GM21526 (cell line): ENCODE measurements around the gene EIF4G3.
"Not testable (repeated sequence)": the region's sequence is repeated elsewhere in the genome, so short reads cannot be mapped to it uniquely, and the experiment has no call there.

Experiments used
- ATAC-seq: cut with Tn5 transposase; IDR thresholded peaks from one replicate; pipeline ENCODE4 v1.9.1; 2021; ENCODE audit warnings: moderate library complexity; ENCODE audit not compliant: unreplicated experiment, low FRiP score

EIF4G3 gene, protein sequence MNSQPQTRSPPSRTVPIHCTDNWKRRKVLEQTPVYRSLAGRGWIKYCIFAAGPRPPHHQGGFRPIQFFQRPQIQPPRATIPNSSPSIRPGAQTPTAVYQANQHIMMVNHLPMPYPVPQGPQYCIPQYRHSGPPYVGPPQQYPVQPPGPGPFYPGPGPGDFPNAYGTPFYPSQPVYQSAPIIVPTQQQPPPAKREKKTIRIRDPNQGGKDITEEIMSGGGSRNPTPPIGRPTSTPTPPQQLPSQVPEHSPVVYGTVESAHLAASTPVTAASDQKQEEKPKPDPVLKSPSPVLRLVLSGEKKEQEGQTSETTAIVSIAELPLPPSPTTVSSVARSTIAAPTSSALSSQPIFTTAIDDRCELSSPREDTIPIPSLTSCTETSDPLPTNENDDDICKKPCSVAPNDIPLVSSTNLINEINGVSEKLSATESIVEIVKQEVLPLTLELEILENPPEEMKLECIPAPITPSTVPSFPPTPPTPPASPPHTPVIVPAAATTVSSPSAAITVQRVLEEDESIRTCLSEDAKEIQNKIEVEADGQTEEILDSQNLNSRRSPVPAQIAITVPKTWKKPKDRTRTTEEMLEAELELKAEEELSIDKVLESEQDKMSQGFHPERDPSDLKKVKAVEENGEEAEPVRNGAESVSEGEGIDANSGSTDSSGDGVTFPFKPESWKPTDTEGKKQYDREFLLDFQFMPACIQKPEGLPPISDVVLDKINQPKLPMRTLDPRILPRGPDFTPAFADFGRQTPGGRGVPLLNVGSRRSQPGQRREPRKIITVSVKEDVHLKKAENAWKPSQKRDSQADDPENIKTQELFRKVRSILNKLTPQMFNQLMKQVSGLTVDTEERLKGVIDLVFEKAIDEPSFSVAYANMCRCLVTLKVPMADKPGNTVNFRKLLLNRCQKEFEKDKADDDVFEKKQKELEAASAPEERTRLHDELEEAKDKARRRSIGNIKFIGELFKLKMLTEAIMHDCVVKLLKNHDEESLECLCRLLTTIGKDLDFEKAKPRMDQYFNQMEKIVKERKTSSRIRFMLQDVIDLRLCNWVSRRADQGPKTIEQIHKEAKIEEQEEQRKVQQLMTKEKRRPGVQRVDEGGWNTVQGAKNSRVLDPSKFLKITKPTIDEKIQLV (N-terminal part only)

GRCh38 chr1:21176586-21177555 is at the start of gene EIF4G3:
Gene EIF4G3 (minus strand): TSS chr1:21176897. CDS start chr1:21002742, 174,155 bp downstream.
- ATAC-seq, result peak; percentile 77

DNA sequence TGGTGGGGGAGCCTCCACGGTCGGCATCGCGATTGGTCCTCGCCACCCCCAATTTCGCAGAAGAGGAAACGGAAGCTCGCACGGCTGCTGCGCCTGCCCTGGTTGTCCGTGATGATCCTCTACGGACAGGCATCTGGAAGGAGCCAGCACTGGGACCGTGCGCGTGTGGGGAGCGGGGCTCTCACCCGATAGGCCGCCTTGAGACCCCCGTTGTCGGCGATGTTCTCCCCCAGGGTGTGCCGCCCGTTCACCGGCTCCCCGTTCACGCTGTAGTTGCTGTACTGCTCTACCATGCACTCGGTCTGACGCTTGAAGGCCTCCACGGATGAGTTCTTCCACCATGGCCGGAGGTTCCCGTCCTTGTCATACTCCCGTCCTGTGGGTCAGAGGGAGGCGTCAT is 48.4 kb upstream of the EIF4G3 start:
- ATAC-seq, result no peak

GRCh38 chr1:21220815-21221214 is 44.1 kb upstream of the EIF4G3 start:
- no peak for ATAC-seq

- no peak for ATAC-seq
Observed at GRCh38 chr1:21219674-21220073, 43.0 kb upstream of the EIF4G3 start.

- ATAC-seq, result no peak
Observed at GRCh38 chr1:21217812-21218596, 41.3 kb upstream of the EIF4G3 start.

- no peak for ATAC-seq
Observed at GRCh38 chr1:21216835-21217811, 40.4 kb upstream of the EIF4G3 start.

DNA sequence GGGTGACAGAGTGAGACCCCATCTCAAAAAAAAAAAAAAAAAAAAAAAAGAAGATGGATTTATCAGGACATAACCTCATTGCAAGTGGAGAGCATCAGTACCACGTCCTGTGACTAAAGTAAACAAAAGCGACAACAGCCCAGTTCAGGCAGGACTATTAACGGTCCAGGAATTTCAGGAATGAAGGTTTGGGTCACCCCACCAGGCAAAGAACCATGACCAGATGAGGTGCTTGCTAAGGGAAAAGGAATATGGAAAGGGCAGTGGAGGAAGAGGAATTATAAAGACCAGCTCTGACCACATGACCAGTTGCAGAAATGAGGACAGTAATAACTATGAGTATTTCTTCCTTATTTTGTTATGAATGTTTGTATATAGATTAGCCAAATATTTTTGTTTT is 35.4 kb upstream of the EIF4G3 start:
- no peak for ATAC-seq

DNA sequence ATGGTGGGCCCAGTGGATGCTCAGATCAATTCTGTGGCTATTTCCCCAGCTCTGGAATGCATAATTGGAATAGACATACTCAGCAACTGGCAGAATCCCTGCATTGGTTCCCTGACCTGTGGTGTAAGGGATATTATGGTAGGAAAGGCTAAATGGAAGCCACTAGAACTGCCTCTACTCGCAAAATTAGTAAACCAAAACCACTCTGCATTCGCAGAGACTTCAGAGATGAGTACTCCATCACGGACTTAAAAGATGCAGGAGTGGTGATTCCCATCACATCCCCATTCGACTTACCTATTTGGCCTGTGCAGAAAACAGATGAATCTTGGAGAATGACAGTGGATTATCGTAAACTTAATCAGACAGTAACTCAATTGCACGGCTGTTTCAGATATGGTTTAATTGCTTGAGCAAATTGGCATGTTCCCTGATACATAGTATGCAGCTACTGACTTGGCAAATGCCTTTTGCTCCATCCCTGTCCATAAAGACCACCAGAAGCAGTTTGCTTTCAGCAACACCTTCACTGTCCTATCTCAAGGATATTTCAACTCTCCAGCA is 31.5 kb upstream of the EIF4G3 start:
- ATAC-seq, result not testable (repeated sequence)

DNA sequence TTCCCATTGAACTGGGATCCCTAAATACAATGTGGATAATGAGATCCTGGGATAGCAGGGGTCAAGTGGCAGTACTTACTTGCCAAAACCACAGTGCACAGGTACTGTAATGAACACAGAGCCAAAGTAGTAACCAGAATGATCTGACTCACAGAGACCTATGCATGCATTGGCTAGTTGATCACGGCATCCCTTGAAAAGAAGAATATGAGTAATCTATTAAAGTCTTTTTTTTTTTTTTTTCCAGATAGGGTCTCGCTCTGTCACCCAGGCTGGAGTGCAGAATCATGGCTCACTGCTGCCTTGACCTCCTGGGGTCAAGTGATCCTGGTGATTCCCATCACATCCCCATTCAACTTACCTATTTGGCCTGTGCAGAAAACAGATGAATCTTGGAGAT is 29.4 kb upstream of the EIF4G3 start:
- no peak for ATAC-seq

GRCh38 chr1:21205416-21205815 is 28.7 kb upstream of the EIF4G3 start:
- no peak for ATAC-seq

DNA sequence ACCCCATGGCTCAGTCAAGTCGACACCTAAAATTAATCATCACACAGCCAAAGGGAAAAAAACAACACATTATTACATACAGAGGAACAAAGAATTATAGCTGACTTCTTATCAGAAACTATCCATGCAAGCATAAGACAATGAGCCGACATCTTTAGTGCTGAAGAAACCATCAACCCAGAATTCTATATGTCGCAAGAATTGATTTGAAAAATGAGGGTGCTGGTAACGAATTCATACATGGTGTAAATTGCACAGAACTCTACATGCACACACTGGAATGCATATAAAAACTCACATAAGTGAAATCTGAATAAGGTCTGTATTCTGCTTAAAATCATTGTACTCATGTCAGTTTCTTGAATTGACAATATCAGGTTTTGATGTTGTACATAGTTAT is 25.0 kb upstream of the EIF4G3 start:
- ATAC-seq, result no peak

- ATAC-seq, result not testable (repeated sequence)
Observed at GRCh38 chr1:21201238-21201637, 24.5 kb upstream of the EIF4G3 start.

DNA sequence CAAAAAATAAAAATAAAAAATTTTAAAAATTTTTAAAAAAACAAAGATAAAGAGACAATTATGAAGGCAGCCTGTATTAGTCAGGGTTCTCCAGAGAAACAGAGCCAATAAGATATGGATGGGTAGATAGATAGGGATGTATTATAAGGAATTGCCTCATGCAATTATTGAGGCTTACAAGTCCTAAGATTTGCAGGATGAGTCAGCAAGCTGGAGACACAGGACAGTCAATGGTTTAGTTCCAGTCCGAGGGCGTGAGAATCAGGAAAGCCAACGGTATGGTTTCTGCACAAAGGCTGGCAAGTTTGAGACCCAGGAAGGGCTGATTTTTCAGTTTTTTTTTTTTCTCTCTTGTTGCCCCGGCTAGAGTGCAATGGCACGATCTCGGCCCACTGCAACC is 24.1 kb upstream of the EIF4G3 start:
- no peak for ATAC-seq

- no peak for ATAC-seq
Observed at GRCh38 chr1:21198929-21199328, 22.2 kb upstream of the EIF4G3 start.

- no peak for ATAC-seq
Observed at GRCh38 chr1:21192871-21193270, 16.2 kb upstream of the EIF4G3 start.

DNA sequence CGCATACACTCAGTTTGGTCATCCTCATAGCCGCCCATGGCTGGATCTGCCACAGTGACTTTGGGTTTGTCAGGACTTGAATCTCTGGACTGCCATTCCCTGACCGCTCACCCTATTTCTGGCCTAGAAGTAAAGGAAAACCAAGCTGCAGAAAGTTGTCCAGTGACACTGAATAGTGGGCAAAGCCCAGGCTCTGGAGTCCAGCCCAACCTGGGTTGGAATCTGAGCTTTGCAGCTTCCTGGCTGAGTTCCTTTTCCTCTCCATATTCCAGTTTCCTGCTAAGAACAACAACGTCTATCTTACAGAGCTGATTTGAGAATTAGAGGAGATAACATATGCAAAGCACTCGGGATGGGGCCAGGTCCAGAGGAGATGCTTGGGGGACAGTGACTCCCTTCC is 15.6 kb upstream of the EIF4G3 start:
- ATAC-seq, result no peak

GRCh38 chr1:21190771-21191170 is 14.1 kb upstream of the EIF4G3 start:
- ATAC-seq, result not testable (repeated sequence)
